Testis (tissue), 3 donors: ENCODE data around the gene TIAM1. TPM values are rescaled to one million over a fixed set of nuclear protein-coding genes. Genes with fewer than 3 reads are reported as not detected.

Source experiments
- DNase-seq: peaks from one replicate; pipeline ENCODE4 v3.0.0-alpha.2; 2019
- H3K27ac ChIP-seq, 2 donors: fragments of 200-600 bp; sonication (generic); one replicate each; pipeline ENCODE4 v1.5.1; 2019
- H3K27me3 ChIP-seq: fragments of 200-600 bp; sonication (generic); one replicate; pipeline ENCODE4 v1.5.1; 2019
- H3K36me3 ChIP-seq: fragments of 200-600 bp; sonication (generic); one replicate; pipeline ENCODE4 v1.5.1; 2017; ENCODE audit warnings: low read depth; ENCODE audit errors: missing control alignments
- H3K4me1 ChIP-seq: fragments of 200-600 bp; sonication (generic); one replicate; pipeline ENCODE4 v1.5.1; 2019
- H3K4me3 ChIP-seq, 2 donors: fragments of 200-600 bp; sonication (generic); one replicate each; pipeline ENCODE4 v1.5.1; 2017 to 2019
- H3K9me3 ChIP-seq: fragments of 200-600 bp; sonication (generic); one replicate; pipeline ENCODE4 v1.5.1; 2017
- POLR2A ChIP-seq: fragments of 450-650 bp; IDR thresholded peaks from one replicate; pipeline ENCODE4 v1.6.1; 2017; ENCODE audit warnings: antibody characterized with exemption, mild to moderate bottlenecking, moderate library complexity
- WGBS, 2 donors: methylation state at CpG; one replicate each; pipeline ENCODE4 v1.1.5; 2018; 5-methylcytosine and 5-hydroxymethylcytosine counted together
- intact Hi-C: fragments of 100-400 bp; cut with DNase I; formaldehyde crosslinking; loops from one replicate; pipeline ENCODE4 v1.15.1; 2023; ENCODE audit warnings: low total_unique reads
- polyA plus RNA-seq: library from polyadenylated mRNA; stranded (reverse); fragments of 350-450 nt; fragmentation: Illumina TruSeq; extraction: RNeasy Lipid Tissue Mini Kit (QIAGEN cat#74804); gene quantifications from one replicate; pipeline ENCODE4 v1.2.3, GENCODE V29; 2014; ENCODE audit warnings: low read depth, low replicate concordance; ENCODE audit not compliant: insufficient read depth
- total RNA-seq, 2 donors: library from RNA; depleted of rRNA; stranded (reverse); fragments of >200 nt; gene quantifications; one replicate each; pipeline ENCODE4 v1.2.3, GENCODE V29; 2016
- TF ChIP-seq, protein P1 (sequence below), 3 experiments: fragments of 450-650 bp in 2 of 3; fragments of 200-600 bp in 1 of 3; sonication (generic) in 1 of 3; IDR thresholded peaks; one replicate each; pipeline ENCODE4 v1.5.1; 2016 to 2019; ENCODE audit warnings: antibody characterized with exemption in 3 of 3, mild to moderate bottlenecking in 2 of 3, moderate library complexity in 1 of 3

The TIAM1 gene
- total and polyA plus RNA-seq, 3 donors from 2014 or later, result 21.3 to 51.6 (median 34.6) TPM

GRCh38 chr21:31099122-31099521 lies 244.9 kb downstream of the TIAM1 start:
- intact Hi-C loops, result loop anchor here (10.0 kb wide), 1 partner anchor 506 kb away; no protein-coding TSS in a partner anchor
- no peak overlapping the region for H3K4me3 ChIP-seq
- WGBS, 2 donors, result 63 to 69% methylated on average over 14 of the region's 14 CpGs
- H3K27me3 ChIP-seq, result no peaks in the 10 kb centered on the region
- no peaks in the 10 kb centered on the region for H3K9me3 ChIP-seq
- no peak overlapping the region for H3K27ac ChIP-seq
- DNase-seq, result no peak
- H3K36me3 ChIP-seq, result no peaks in the 10 kb centered on the region
- no peak for TF ChIP-seq POLR2A
- H3K4me1 ChIP-seq, result no peaks in the 10 kb centered on the region

GRCh38 chr21:31098576-31099005 lies 245.5 kb downstream of the TIAM1 start:
- Histone ChIP-seq H3K36me3 (no peaks in the 10 kb centered on the region), H3K27ac (no peak overlapping the region), H3K4me1 (no peaks in the 10 kb centered on the region), H3K4me3 (no peak overlapping the region), H3K27me3 (no peaks in the 10 kb centered on the region), H3K9me3 (no peaks in the 10 kb centered on the region)
- WGBS, 2 donors, result 5 to 7% methylated on average over 22 to 23 of the region's 23 CpGs
- TF ChIP-seq POLR2A, result no peak
- TF ChIP-seq, protein P1, sequence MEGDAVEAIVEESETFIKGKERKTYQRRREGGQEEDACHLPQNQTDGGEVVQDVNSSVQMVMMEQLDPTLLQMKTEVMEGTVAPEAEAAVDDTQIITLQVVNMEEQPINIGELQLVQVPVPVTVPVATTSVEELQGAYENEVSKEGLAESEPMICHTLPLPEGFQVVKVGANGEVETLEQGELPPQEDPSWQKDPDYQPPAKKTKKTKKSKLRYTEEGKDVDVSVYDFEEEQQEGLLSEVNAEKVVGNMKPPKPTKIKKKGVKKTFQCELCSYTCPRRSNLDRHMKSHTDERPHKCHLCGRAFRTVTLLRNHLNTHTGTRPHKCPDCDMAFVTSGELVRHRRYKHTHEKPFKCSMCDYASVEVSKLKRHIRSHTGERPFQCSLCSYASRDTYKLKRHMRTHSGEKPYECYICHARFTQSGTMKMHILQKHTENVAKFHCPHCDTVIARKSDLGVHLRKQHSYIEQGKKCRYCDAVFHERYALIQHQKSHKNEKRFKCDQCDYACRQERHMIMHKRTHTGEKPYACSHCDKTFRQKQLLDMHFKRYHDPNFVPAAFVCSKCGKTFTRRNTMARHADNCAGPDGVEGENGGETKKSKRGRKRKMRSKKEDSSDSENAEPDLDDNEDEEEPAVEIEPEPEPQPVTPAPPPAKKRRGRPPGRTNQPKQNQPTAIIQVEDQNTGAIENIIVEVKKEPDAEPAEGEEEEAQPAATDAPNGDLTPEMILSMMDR (IDR thresholded peaks at IDR 0.05), result peak; percentile 65 to 93 (median 85)
- peak; percentile 85 for DNase-seq
- intact Hi-C loops, result loop anchor here (10.0 kb wide), 1 partner anchor 506 kb away; no protein-coding TSS in a partner anchor

GRCh38 chr21:31092832-31093625 lies 251.0 kb downstream of the TIAM1 start:
- H3K9me3 ChIP-seq, result no peaks in the 10 kb centered on the region
- 93 to 95% methylated on average over 7 of the region's 7 CpGs for WGBS, 2 donors
- no peaks in the 10 kb centered on the region for H3K4me1 ChIP-seq
- no peak for DNase-seq
- no peak for TF ChIP-seq POLR2A
- TF ChIP-seq, protein P1 (IDR thresholded peaks at IDR 0.05), result no peak
- intact Hi-C loops, result loop anchor here (10.0 kb wide), 1 partner anchor 512 kb away; no protein-coding TSS in a partner anchor
- no peaks in the 10 kb centered on the region for H3K36me3 ChIP-seq
- no peak overlapping the region for H3K4me3 ChIP-seq
- H3K27me3 ChIP-seq, result no peaks in the 10 kb centered on the region
- H3K27ac ChIP-seq, result no peak overlapping the region

- H3K4me1 ChIP-seq, result no peaks in the 10 kb centered on the region
- no peaks in the 10 kb centered on the region for H3K27me3 ChIP-seq
- TF ChIP-seq, protein P1 (IDR thresholded peaks at IDR 0.05), result no peak
- TF ChIP-seq POLR2A, result no peak
- no peak overlapping the region for H3K4me3 ChIP-seq
- no peak for DNase-seq
- H3K36me3 ChIP-seq, result no peaks in the 10 kb centered on the region
- H3K27ac ChIP-seq, result no peak overlapping the region
- intact Hi-C loops, result loop anchor here (10.0 kb wide), 1 partner anchor 514 kb away; no protein-coding TSS in a partner anchor
- no peaks in the 10 kb centered on the region for H3K9me3 ChIP-seq
These were observed 253.7 kb downstream of the TIAM1 start for GRCh38 chr21:31090376-31090775.

GRCh38 chr21:31088474-31088751 lies 255.6 kb downstream of the TIAM1 start:
- WGBS, 2 donors, result 76% methylated on average over 16 of the region's 29 CpGs; no CpG with 5 or more reads in 1 of the 2 donors
- no peaks in the 10 kb centered on the region for H3K9me3 ChIP-seq
- TF ChIP-seq, protein P1 (IDR thresholded peaks at IDR 0.05), result peak in 1 of 3 experiments; percentile 1
- TF ChIP-seq POLR2A, result no peak
- no peak for DNase-seq
- H3K27ac ChIP-seq, result no peak overlapping the region
- H3K27me3 ChIP-seq, result no peaks in the 10 kb centered on the region
- H3K36me3 ChIP-seq, result no peaks in the 10 kb centered on the region
- intact Hi-C loops, result loop anchor here (10.0 kb wide), 1 partner anchor 254 kb away; no protein-coding TSS in a partner anchor
- peak overlapping the region; percentile 20 to 43 for H3K4me3 ChIP-seq
- no peaks in the 10 kb centered on the region for H3K4me1 ChIP-seq
